GM19351 (cell line): ENCODE measurements around the gene SPIRE2.
"Not testable (repeated sequence)": the region's sequence is repeated elsewhere in the genome, so short reads cannot be mapped to it uniquely, and the experiment has no call there.

Source experiments
- ATAC-seq: cut with Tn5 transposase; IDR thresholded peaks from one replicate; pipeline ENCODE4 v1.9.1; 2021; ENCODE audit warnings: mild to moderate bottlenecking, moderate library complexity; ENCODE audit not compliant: unreplicated experiment

The SPIRE2 gene

DNA sequence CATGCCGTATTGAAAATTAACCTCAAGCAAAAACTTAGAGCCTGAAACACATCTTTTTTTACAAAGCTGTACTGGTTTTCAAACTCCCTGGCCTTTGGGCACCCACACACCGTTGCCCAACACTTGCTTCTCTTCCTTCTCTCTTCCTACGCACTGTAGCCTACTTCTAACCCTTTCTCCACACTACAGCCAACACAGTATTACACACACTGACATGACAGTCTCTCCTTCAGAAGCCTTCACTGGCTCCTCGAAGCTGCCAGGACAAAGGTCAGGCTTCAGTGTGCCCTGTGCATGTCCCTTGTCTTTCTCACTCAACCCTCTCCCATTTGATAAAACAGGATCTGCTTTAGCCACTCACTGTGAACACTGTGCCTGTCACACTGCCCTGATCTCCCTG is 19.8 kb upstream of the SPIRE2 start:
- no peak for ATAC-seq

DNA sequence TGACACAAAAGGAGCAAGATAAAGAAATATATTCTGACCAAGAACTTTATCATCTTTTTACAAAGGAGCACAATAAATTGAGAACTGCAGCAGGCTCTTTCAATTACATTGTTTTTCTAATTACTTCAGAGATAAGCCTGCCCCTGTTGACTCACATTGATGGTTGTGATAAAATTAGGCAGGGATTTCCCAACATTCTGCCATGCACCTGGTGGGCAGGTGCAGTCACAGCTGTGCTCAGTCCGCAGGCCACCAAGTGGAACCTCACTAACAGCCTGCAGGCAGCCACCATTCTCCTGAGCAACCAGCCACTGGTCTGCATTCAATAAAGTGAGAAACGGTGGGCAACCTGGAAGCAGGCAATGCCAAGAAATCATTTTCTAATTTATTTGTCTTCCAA is 17.0 kb upstream of the SPIRE2 start:
- no peak for ATAC-seq

DNA sequence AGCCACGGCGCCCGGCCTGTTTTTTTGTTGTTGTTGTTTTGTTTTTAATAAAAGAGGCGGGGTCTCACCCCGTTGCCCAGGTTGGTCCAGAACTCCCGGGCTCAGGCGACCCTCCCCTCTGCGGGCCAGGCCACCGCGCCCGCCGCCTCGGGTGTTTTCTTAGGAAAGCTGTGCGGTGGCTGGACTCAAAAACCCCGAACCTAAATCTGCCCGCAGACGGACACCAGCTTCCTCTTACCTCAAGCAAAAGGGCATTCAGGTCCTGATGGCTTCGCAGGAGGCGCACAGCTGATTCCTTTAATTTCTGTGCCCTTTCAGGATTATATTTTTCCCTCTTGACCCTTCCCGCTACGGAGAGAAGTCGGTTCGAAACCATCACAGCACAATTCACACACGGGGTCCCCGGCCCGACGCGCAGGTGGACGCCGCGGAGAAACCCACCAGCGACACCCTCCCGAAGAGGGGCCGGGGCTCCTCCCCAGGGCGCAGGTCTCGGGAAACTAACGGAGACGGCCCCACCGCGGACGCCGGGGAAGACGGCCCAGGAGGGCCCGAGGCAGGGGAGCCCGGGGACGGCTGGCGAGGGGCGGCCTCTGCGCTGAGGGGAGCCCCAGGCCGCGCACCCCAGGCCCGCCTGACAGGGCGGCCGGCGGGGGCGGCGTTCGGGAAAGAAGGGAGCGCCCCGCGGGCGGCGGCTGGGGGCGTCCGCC is 12.5 kb upstream of the SPIRE2 start:
- peak; percentile 23 for ATAC-seq

DNA sequence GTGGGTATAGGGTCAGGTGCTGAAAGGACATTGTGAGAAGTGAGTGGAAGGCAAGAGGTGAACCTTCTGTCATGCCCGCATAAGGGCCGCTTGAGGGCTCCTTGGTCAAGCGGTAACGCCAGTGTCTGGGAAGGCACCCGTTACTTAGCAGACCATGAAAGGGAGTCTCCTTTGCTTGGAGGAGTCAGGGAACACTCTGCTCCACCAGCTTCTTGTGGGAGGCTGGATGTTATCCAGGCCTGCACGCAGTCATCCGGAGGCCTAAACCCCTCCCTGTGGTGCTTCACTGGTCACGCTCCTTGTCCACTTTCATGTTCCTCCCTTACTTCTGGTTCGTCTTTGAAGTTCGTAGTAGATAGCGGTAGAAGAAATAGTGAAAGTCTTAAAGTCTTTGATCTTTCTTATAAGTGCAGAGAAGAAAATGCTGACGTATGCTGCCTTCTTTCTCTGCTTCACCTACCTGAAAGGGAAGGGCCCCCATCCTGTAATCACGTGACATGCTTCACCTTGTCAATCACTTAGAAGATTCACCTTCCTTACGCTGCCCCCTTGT is 9.3 kb upstream of the SPIRE2 start:
- ATAC-seq: not testable (repeated sequence)

DNA sequence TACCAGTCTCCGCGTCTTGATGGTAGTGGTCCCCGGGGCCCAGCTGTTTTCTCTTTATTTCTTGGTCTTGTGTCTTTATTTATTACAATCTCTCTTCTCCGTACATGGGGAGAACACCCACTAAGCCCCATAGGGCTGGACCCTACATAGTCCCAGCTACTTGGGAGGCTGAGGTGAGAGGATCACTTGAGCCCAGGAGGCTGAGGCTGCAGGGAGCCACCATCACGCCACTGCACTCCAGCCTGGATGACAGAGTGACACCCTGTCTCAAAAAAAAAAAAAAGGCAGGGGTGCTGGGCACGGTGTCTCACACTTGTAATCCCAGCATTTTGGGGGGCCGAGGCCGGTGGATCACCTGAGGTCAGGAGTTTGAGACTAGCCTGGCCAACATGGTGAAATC is 8.8 kb upstream of the SPIRE2 start:
- not testable (repeated sequence) for ATAC-seq

DNA sequence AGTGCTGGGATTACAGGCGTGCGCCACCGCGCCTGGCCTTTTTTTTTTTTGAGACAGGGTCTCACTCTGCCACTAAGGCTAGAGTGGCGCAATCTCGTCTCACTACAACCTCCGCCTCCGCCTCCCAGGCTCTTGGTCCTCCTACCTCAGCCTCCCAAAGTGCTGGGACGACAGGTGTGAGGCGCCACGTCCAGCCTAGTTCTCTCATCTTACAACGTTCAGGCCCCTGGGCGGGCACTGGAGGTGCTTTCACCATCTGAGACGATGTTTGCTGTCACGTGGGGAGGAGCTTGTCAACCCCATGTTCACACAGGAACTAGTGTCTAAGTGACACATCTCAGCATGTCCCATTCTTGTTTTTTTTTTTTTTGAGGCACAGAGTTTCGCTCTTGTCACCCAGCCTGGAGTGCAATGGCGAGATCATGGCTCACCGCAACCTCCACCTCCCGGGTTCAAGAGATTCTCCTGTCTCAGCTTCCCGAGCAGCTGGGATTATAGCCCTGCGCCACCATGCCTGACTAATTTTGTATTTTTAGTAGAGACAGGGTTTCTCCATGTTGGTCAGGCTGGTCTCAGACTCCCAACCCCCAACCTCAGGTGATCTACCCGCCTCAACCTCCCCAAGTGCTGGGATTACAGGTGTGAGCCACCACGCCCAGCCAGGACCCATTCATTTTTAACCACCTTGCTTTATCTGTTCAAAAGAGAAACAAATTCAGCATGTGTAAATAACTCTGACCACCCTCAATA is 6.7 kb upstream of the SPIRE2 start:
- ATAC-seq: no peak

DNA sequence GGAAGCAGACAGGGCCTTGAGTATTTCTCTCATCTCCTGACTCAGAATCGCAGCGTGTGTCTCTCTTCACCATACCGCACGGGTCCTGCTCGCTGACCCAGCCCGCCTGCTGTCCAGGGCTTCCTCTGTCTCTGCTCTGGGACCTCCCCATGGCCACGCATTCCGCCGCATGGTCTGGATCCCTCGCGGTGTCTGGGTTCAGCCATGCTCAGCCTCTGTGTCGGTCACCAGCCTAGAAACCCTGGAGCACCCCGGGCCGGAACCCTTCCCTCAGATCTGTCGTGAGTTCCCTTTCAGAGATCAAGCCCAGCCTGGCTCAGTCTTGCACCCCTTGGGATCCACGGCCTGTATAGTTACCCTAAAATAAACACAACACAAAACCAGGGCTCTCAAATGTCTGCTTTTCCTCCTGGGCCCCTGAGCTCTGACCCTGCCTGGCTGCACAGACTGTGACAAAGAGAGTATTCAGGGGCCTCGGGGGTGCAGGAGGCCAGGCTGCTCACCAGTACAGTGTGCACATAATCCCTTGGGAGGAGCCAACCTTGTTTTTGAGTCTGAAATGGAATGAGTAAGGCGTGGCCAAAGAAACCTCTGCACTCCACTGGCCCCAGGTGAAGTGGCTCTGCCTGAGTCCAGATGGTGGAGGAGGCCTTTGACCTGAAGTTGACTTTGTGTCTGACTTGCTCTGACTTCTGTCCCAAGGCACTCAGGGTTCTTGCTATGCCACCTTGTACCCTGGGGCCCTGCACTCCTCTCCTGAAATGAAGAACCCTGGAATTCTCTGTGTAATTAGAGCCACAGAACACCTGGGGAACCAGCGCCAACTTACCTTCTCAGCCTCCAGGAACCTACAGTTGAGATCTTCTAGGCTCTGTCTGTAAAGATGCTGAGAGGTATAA is 5.8 kb upstream of the SPIRE2 start:
- ATAC-seq: no peak

DNA sequence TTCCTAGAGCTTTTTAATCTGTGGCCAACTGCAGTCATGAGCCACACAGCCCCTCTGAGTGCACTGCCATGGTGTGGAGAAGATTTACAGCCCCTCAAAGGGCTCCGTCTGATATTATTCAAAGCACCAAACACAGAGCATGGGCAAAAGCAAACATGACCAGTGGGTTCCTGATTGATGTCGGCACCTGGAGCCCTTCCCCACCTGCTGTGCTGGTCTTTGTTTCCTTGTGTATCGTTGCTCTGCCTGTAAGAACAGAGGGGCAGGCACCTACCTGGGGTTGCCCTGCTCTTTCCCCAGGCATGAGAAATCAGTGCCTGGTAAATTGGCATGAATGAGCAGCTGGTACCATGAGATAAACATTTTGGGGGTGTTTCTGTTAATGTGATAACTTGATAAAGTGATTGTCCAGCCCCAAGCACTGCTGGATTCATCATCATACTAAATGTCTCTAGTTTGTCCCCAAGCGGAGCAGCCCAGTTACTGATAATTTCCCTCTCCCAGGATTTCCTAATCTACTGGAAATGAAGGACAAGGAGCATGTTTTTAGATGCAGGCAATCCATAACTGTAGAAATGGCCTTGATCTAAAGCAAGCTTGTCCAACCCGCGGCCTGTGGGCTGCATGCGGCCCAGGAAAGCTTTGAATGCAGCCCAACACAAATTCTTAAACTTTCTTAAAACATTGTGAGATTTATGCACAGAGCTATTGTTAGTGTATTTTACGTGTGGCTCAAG is 5.0 kb upstream of the SPIRE2 start:
- no peak for ATAC-seq

DNA sequence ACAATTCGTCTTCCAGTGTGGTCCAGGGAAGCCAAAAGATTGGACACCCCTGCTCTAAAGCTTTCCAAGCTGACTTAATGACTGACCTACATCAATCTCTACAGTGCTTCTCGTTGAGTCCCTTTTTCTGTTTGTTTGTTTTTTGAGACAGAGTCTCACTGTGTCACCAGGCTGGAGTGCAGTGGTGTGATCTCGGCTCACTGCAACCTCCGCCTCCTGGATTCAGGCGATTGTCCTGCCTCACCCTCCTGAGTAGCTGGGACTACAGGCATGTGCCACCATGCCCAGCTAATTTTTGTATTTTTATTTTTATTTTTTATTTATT is 4.5 kb upstream of the SPIRE2 start:
- ATAC-seq: not testable (repeated sequence)

DNA sequence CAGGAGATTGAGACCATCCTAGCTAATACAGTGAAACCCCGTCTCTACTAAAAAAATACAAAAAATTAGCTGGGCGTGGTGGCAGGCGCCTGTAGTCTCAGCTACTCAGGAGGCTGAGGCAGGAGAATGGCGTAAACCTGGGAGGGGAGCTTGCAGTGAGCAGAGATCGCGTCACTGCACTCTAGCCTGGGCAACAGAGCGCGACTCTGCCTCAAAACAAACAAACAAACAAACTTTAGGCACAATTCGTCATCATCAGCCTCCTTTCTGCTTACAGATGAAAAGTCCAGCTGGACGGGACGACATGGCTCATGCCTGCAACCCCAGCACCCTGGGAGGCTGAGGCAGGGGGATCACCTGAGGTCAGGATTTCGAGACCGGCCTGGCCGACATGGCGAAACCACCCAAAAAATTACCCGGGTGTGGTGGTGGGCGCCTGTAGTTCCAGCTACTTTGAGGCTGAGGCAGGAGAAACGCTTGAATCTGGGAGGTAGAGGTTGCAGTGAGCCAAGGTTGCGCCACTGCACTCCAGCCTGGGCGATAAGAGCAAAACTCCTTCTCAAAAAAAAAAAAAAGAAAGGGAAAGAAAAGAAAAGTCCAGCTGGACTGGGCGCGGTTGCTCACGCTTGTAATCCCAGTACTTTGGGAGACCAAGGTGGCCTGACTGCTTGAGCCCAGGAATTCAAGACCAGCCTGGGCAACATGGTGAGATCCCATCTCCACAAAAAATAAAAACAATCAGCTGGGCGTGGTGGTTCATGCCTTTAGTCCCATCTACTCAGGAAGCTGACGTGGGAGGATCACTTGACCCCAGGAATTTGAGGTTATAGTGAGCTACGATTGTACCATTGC is 1.5 kb upstream of the SPIRE2 start:
- no peak for ATAC-seq

DNA sequence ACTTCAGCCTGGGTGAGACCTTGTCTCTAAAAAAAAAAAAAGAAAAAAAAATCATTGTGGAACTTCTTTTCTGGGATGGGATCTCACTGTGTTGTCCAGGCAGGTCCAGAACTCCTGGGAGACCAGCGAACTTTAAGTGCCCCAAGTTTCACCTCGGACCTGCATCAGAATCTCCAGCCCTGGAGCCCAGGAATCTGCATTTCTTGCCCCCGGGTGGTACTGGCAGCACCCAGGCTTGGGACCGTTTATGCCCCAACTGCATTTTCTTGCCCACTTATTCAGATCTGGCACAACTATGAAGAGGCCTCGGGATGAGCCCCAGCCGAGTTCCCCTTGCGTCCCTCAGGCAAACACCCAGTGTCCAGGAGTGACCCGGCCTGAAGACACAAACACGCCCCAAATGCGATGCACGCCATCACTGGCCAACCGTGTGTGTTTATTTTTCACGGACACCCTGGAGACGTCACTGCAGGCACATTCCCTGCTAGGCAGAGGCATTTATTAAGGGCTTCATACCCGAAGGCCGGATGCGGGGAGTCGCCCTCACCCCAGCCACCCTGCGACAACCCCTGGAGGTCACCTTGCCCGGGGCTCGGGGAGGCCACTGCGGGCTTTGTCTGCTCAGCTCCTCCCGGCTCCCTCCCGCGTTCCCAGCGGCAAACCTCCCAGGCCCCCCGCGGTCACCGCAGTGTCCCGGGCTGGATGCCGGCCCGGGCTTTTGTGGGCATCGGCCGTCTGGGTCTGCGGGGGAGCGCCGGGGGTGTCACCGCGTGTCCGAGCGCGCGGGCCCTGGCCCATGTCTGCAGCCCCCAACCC is 684 bp upstream of the SPIRE2 start:
- no peak for ATAC-seq

DNA sequence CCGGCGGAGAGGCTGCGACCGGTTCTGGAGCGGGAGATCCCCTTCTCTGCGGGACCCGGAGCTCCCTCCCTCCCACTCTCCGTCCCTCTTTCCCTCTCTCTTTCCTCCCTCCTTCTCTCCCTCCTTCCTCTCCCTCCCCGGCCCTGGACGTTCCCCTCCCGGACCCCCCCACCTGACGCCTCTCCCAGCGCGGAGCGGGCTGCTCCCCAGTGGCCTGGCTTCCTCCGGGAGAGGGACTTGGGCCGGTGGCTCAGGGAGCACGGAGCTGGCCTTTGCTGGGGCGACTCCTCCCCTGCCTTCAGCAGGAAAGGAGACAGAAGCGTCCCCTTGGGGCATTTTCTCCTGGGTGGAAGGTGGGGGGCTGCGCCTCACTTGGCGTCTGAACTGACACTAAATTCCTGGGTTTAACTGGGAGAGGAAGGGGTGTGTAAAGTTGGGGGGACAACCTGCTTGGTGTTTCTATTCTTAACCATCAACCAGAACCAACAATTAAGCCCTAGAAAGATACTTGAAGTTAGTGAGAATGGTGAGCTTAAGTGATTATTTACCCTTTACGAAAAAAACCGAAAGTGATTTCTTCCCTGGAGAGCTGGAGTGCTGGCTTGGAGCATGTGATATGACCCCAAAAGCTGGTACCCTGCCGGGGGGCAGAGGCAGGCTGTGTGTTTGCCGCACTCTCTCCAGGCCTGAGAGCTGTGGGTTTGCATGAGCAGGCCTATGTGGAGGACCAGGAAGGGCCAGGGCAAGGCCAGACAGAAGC is 775 bp downstream of the SPIRE2 start:
- peak; percentile 5 for ATAC-seq

DNA sequence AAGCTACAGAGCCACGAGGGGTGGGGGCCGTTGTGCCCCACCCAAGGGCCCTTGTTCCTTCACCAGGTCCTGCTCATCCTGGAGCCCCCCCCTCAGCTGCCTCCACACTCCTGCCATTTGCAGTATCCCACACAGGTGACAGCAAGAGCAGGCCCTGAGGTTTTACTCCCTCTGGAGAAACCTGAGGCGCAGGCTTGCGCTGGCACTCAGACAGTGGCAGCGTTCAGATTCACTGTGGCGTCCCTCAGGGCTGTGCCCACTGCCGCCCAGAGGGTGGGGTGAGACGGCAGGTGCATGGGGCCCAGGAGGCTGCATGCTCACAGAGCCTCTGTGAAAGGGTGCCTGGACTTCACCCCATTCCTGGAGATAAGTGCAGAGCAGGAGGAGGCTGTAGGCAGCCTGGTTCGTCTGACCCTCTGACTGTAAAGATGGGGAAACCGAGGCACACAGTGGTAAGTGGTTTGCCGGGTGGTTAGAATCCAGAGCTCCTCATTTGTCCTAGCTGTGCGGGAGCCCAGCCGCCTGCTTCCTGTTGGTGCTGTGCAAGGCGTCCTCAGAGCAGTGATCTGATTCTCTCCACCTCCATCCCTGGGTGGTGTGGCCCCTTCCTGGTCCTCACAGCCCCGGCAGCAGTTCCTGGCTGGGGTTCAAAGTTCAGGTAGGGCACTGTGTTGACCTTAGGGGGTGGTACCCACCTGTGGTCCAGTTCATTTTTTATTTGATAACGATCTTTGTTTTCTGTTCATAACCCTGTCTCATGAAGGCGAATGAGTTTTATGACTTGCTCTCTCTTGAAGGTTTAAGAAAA is 1.6 kb downstream of the SPIRE2 start:
- no peak for ATAC-seq

DNA sequence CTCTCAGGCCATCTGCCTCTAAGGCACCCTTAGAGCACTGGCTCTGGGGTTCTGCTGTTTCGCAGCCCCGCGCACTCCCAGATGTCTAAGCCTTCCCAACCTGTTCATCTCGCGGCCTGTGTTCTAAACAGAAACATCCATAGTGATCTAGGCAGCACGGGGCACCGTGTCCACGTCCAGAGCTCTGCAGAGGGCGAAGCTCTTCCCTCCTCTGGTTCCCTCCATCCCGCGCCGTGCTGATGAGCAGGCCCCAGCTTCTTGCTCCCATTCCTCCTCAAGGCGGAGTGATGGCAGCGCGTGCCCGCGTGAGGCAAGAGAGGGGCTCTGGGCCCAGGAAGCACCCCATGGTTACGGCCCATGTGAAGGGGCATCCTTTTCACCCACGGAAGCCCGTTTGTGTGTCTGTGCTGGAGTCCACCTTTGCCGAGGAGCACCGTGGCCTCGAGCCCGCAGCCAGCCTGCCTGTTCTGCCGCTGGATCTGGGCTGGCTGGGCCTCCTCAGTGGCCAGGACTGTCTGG is 3.6 kb downstream of the SPIRE2 start:
- ATAC-seq: no peak

DNA sequence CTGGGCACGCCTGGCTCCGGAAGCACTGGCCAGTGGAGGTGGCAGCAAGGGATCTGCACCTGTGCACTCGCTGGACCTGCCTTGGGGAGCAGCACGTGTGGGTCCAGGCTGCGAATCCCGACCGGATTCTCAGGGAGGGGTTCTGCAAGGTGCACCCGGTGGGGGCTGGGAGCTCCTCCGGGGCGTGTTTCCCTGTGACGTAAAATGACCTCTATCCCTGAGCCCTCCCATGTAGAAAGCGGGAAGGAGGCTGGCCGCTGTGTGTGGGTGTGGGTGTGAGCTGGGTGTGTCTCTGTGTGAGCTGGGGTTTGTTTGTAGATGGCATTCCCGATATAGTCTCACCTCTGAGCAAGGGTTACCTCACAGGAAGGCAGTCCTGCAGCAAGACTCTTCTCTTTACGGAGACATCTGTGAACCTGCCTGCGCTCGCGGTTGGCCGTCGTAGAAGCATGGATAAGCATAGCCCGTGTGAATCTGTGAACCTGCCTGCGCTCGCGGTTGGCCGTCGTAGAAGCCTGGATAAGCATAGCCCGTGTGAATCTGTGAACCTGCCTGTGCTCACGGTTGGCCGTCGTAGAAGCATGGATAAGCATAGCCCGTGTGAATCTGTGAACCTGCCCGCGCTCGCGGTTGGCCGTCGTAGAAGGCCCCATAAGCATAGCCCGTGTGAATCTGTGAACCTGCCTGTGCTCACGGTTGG is 5.5 kb downstream of the SPIRE2 start:
- not testable (repeated sequence) for ATAC-seq

DNA sequence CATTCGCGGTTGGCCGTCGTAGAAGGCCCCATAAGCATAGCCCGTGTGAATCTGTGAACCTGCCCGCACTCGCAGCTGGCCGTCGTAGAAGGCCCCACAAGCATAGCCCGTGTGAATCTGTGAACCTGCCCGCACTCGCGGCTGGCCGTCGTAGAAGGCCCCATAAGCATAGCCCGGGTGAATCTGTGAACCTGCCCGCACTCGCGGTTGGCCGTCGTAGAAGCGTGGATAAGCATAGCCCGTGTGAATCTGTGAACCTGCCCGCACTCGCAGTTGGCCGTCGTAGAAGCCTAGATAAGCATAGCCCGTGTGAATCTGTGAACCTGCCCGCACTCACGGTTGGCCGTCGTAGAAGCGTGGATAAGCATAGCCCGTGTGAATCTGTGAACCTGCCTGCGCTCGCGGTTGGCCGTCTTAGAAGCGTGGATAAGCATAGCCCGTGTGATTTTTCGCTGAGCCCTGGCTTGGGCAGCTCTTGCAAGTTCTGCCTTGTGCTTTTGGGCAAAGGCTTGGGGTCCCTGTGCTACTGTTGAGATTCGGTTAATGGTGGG is 6.6 kb downstream of the SPIRE2 start:
- ATAC-seq: not testable (repeated sequence)
